GM19043 (cell line): ENCODE results near the gene SMCO2.
A peak's percentile ranks its signal among the peaks of the same experiment; 100 is the strongest.

Source experiments
- ATAC-seq: cut with Tn5 transposase; IDR thresholded peaks from one replicate; pipeline ENCODE4 v1.9.1; 2021; ENCODE audit warnings: low read depth; ENCODE audit not compliant: unreplicated experiment

Gene SMCO2

DNA sequence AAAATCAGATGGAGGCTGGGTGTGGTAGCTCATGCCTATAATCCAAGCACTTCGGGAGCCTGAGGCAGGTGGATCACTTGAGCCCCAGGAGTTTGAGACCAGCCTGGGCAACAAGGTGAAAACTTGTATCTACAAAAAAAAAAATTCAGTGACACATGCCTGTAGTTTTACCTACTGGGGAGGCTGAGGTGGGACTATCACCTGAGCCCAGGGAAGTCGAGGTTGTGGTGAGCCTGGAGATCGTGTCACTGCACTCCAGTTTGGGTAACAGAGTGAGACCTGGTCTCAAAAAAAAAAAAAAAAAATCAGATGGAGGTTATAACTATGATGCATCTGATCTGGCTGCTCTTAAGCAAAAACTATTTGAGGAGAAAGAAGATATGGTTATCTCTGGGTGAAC lies 50.9 kb downstream of the SMCO2 start:
- no peak for ATAC-seq

- ATAC-seq: peak; percentile 67
These were observed 51.6 kb downstream of the SMCO2 start for GRCh38 chr12:27498149-27498548.

GRCh38 chr12:27498761-27499160 lies 52.2 kb downstream of the SMCO2 start:
- no peak for ATAC-seq

- no peak for ATAC-seq
These were observed 52.8 kb downstream of the SMCO2 start for GRCh38 chr12:27499377-27499776.

DNA sequence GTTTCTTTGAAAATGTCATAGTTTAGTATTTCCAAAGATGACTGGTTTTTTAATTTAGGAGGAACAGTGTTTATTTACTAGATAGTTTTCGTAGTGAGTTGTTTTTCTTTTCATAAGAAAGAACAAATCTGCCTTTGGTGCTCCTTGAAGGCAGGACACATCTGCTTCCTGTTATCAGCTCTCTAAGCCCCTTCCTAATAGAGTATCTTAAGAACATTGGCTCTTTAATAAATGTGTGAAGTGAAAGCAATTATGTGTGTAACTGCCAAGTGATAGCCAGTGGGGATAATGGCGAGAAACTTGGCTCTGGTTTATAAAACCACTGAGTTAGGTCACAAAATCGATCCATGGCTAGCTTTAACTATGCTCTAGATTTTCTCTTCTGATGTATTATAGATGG lies 54.0 kb downstream of the SMCO2 start:
- ATAC-seq: no peak

GRCh38 chr12:27502021-27502435 lies 55.5 kb downstream of the SMCO2 start:
- no peak for ATAC-seq

- no peak for ATAC-seq
These were observed 58.0 kb downstream of the SMCO2 start for GRCh38 chr12:27504507-27504906.

- no peak for ATAC-seq
These were observed 58.6 kb downstream of the SMCO2 start for GRCh38 chr12:27505109-27505508.

DNA sequence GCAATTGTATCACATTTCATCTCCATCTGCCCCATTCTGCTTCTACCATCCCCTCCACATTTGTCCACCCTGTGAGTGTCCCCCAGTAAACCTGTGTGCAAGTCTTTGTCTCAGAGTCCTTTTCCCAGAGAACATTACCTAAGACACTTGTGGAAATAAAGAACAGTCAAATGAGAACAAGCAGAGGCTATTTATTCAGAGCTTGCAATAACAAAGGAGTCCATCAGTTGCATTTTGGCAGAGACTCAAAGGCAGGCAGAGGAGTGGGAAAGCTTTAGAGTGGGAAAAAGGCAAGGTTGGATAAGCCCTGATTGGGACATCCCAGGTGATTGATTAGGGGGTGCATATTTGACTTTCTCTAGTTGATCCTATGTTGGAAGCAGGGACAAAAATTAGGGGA lies 59.2 kb downstream of the SMCO2 start:
- ATAC-seq: no peak

DNA sequence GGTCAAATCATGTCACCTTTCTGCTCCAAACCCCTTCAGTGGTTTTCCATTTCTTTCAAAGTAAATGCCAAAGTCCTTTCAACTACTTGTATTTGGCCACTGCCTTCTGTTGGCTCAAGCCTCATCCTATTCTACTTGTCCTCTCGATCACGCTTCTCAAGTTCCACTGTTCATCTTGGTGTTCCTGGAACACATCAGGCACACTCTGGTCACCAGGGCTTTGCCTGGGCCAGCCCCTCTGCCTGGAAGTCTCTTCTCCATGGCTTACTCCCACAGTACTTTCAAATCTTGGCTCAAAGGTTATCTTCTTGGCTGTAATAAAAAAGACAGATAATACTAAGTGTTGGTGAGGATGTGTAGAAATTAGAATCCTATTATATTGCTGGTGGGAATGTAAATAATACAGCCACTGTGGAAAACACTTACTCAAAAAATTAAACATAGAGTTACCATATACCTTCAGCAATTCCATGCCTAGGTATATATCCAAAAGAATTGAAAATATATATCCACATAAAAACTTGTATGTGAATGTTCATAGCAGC lies 60.2 kb downstream of the SMCO2 start:
- no peak for ATAC-seq

- no peak for ATAC-seq
These were observed 62.3 kb downstream of the SMCO2 start for GRCh38 chr12:27508736-27509431.

DNA sequence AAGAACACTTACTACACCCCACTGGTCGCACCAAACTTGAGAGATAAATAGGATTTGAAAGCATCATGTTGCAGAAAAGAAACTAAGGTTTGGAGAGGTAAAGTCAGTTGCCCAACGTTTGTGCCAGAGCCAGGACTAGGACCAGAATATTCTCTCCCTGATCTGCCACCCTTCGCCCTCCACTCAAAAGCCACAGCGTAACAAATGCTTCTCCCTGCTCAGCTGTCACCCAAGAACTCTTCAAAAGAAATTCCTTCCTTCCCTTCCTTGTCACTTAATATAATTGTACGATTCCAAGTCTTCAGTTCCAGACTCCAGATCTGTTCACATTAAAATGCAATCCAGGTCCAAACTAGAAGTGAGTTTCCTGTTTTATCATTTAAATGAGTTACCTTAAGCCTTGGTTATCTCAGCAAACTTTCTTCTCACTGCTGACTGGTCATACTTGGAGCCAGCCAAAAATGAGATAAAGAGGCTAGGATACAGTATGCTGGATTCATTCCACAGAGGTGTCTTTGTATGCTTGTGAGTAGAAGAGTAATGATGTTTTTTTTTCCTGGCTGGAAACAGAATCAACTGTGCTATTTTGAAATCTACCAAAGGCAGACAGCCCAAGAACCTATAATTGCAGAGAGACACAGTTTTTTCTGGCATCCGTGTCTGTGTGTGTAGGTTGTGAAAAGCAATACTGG lies 64.6 kb downstream of the SMCO2 start:
- ATAC-seq: no peak

DNA sequence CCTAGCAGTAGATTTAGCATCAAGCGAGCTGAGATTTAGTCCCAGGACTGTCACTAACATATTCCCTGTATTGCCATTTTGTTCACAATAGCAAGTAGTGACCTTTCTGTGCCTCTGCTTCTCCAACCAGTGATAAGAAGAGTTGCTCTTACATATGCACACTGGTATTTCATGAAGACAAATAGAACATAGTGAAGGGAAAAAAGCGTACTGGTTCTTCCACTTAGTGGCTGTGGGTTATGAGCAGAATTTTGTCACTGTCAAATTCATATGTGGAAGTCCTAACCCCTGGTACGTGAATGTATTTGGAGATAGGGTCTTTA lies 65.1 kb downstream of the SMCO2 start:
- no peak for ATAC-seq

GRCh38 chr12:27513155-27513824 lies 66.8 kb downstream of the SMCO2 start:
- no peak for ATAC-seq

DNA sequence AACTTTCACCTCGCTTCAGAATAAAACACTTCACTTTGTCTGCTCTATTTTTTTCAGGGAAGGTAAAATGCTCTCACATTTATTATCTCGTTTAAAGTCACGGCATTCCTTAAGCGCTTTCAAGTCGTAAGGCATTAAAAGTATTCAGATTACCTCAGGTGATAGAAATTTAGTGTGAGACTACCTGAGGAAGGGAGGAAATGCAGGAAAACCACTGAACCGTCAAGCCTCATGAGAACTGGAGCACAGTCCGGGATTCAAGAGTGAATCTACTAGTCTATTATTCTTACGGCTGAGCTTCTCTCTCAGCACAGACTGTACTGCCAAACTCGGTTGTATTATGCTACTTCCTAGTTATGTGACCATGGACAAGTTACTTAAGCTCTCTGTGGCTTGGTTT lies 69.1 kb downstream of the SMCO2 start:
- ATAC-seq: no peak

- ATAC-seq: no peak
These were observed 70.1 kb downstream of the SMCO2 start for GRCh38 chr12:27516625-27517024.

- no peak for ATAC-seq
These were observed 71.0 kb downstream of the SMCO2 start for GRCh38 chr12:27517546-27517945.

- no peak for ATAC-seq
These were observed 71.6 kb downstream of the SMCO2 start for GRCh38 chr12:27517961-27518665.

DNA sequence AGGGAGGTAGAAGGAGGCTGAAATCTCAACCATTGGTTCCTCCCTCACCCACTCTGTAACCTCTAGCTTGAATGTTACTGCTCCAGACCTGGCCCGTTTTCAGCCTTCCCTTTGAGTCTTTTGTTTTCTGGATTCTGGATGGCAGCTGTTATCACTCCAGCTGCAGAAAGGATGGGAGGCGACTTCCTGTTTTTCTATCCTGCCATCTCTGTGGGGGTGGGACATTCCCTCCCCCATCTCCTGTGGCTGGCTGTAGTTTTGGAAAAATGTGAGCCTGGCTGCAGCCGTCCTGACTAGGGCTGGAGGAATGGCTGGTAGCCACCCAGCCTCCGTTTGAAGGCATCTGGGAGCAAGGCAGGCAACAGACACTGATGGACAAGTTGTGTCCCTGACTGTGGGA lies 74.5 kb downstream of the SMCO2 start:
- ATAC-seq: no peak

DNA sequence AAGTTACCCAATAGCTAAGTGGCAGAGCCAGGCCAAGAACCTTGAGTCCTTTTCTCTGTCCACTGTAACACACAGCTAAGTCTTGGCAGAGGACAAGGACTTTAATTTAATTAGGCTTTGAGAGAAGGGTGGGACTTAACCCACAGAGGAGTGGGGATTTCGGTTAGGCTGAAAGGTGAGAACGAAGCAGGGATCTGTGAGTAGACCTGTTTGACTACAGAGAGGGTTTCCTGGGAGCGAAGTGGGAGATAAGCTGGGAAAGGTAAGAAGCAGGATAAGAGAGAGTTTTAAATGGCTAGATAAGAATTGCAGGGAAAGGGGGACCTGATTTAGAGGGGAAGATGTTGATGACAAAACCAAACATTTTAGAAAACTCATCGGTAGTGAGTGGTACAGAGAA lies 75.4 kb downstream of the SMCO2 start:
- ATAC-seq: no peak

DNA sequence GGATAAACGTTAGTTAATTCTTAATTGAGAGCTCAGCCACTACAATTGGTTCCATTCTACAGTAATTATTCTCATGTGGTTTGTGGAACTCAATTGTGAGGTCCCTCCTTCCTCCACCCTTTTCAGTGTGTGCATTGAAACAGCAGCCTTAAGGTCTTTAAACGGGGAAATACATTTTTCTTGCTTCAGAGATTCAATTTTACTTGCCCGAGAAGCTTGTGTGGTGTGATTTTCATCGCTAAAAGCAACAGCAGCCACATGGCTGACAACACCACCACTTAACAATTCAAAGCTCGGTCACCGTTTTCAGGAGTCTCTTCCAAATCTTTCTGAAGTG lies 76.7 kb downstream of the SMCO2 start:
- peak; percentile 19 for ATAC-seq
